Amygdala (tissue), 56 donors: ENCODE data around the gene FANCM.
A peak's percentile ranks its signal among the peaks of the same experiment; 100 is the strongest.

Experiments
- DNase-seq, 56 donors: peaks; one replicate each; lab custom pipeline; 2025; lab: John Stamatoyannopoulos, UW

Gene FANCM, protein sequence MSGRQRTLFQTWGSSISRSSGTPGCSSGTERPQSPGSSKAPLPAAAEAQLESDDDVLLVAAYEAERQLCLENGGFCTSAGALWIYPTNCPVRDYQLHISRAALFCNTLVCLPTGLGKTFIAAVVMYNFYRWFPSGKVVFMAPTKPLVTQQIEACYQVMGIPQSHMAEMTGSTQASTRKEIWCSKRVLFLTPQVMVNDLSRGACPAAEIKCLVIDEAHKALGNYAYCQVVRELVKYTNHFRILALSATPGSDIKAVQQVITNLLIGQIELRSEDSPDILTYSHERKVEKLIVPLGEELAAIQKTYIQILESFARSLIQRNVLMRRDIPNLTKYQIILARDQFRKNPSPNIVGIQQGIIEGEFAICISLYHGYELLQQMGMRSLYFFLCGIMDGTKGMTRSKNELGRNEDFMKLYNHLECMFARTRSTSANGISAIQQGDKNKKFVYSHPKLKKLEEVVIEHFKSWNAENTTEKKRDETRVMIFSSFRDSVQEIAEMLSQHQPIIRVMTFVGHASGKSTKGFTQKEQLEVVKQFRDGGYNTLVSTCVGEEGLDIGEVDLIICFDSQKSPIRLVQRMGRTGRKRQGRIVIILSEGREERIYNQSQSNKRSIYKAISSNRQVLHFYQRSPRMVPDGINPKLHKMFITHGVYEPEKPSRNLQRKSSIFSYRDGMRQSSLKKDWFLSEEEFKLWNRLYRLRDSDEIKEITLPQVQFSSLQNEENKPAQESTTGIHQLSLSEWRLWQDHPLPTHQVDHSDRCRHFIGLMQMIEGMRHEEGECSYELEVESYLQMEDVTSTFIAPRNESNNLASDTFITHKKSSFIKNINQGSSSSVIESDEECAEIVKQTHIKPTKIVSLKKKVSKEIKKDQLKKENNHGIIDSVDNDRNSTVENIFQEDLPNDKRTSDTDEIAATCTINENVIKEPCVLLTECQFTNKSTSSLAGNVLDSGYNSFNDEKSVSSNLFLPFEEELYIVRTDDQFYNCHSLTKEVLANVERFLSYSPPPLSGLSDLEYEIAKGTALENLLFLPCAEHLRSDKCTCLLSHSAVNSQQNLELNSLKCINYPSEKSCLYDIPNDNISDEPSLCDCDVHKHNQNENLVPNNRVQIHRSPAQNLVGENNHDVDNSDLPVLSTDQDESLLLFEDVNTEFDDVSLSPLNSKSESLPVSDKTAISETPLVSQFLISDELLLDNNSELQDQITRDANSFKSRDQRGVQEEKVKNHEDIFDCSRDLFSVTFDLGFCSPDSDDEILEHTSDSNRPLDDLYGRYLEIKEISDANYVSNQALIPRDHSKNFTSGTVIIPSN (N-terminal part only)

DNA sequence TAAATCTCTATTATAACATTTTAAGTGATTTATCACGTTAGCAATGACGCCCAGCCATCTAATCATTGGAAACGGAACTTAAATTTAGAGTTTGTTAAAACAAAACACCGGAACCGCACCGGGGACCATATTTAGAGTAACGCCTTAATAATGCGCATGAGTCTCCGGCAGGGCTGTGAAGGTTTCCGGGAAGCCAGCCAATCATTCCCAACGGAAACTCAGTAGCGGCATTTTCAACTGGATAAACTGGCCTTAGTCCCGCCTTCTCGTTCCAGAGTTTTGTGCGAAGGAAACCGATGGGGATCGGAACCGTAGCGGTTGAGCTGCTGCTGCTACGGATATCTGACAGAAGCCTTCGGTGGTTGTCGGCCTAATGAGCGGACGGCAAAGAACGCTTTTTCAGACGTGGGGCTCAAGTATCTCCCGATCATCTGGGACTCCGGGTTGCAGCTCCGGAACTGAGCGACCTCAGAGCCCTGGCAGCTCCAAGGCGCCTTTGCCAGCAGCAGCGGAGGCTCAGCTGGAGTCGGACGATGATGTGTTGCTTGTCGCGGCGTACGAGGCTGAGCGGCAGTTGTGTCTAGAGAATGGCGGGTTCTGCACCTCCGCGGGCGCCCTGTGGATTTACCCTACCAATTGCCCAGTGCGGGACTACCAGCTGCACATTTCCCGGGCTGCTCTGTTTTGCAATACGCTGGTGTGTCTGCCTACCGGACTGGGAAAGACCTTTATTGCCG is at the start of gene FANCM:
FANCM (plus strand) TSS at position 272 of the 737 bp plus-strand sequence; CDS start at position 374, 102 bp downstream.
- peak; percentile 49 to 97 (median 83) for DNase-seq

DNA sequence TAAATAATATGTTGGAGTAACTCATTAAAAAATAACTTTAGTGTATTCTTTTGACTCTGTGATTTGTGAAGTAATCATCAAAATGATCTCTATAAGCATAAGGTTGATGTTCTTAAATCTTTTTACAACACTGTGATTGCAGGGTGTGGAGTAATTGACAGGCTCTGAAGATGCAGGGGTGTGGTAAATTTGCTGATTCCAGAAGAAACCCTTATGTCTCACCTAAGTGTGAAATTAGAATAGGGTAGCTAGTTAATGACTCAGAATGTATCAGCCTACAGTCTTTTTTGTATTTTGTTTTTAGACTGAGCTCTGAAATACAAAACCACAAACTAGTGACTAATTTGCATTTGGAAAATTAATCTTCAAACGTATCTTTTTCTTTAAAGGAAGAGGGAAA is 45.9 kb upstream of the FANCM start:
- no peak for DNase-seq

DNA sequence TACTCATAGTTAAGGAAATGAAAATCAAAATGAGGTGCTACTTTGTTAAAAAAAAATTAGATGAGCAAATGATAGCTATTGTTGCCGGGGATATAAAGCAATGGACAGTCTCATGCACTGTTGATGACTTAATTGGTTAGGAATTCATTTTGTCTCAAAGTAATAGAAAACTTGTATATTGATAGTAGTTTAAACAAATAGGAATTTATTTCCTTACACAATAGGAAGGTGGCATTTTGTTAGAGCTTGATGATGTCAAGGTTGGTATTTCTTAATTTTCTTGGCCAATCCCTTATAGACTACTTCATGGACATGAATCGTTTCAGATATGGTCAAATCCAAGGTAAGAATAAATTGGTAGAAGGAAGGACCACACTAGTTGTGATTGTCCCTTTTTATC is 44.0 kb upstream of the FANCM start:
- no peak for DNase-seq

DNA sequence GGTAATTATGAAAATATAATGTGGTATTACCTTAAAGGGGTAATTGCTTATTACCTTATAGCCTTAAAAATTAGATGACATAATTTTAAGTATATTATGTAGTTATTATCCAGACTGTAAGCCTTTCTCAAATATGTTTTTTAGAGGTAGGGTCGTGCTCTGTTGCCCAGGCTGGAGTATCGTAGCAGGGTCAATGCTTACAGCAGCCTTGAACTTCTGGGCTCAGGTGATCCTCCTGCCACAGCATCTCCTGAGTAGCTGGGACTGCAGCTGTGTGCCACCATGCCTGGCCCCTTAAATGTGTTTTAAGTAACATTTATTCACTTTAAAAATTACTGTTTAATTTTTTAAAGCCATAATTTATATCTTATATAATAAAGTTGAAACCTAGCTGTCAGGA is 41.5 kb upstream of the FANCM start:
- DNase-seq: no peak

GRCh38 chr14:45095143-45095542 is 40.6 kb upstream of the FANCM start:
- no peak for DNase-seq

GRCh38 chr14:45096218-45096617 is 39.5 kb upstream of the FANCM start:
- DNase-seq: no peak

DNA sequence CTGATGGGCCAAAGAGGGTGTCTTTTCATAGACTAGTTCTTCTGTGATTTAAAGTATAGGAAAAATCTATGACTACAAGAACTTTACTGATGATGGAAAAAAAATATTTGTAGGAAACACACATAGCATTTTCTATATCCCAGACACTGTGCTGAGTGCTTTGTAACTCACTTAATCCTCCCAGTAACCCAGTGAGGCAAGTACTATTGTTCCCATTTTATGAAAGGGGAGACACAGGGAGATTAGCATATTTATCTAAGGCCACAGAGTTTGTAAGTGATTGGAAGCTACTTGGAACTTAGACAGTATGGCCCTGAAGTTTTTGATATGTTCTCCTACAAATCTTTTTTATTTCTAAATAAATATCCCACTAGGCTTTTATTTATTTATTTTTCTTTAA is 31.9 kb upstream of the FANCM start:
- DNase-seq: no peak

- DNase-seq: no peak
Observed at GRCh38 chr14:45104561-45104960, 31.2 kb upstream of the FANCM start.

DNA sequence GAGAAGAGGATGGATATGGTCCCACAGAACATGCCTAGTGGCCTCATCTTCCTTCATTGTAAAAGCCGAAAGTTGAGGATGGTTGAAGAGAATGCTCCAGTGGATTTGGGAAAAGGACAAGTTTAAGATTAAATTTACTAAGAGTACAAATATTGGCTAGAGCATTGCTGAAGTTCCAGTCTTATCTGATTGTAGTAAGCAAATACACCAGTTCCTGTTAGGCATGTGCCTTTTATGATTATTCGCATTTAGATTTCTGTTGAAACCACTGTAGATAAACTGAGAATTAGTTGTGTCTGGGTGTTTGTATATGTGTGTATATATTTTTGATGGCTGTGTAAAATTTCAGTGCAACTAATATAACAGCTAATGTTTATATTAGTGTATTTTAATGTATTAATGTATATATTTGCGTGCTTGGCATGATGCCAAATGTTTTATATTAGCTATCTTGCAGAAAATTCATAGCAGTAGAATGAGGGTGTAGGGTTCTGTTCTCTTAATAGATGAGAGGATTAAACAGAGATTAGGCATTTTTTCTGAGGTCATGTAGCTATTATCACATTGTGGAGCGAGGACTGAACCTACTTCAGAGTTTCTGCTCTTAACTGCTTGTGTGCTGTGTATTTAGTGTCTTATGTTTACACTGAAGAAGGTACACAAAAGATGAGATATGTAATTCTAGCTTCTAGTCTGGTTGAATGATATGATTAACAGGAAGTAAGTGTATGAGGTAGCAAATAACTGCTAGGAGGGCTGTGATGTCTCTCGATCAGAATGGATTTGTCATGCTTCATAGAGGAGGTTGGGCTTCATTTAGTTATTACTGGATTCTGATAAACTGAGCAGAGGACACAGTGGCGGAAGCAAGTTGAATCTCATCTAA is 22.6 kb upstream of the FANCM start:
- DNase-seq: no peak

- no peak for DNase-seq
Observed at GRCh38 chr14:45114327-45114726, 21.4 kb upstream of the FANCM start.

DNA sequence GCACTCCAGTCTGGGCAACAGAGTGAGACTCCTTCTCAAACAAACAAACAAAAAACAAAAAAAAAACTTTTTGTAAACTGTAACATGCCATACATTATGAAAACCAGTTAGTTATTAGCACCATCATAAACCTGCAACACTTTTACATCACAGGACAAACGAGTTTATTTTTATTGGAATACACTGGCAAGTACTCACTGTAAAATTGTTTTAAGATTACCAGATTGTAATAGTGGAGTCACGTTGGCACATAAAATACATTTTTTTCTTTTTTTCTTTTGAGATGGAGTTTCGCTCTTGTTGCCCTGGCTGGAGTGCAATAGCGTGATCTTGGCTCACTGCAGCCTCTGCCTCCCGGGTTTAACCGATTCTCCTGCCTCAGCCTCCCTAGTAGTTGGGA is 17.1 kb upstream of the FANCM start:
- DNase-seq: no peak

- no peak for DNase-seq
Observed at GRCh38 chr14:45120096-45120495, 15.6 kb upstream of the FANCM start.

- no peak for DNase-seq
Observed at GRCh38 chr14:45123271-45123670, 12.5 kb upstream of the FANCM start.

DNA sequence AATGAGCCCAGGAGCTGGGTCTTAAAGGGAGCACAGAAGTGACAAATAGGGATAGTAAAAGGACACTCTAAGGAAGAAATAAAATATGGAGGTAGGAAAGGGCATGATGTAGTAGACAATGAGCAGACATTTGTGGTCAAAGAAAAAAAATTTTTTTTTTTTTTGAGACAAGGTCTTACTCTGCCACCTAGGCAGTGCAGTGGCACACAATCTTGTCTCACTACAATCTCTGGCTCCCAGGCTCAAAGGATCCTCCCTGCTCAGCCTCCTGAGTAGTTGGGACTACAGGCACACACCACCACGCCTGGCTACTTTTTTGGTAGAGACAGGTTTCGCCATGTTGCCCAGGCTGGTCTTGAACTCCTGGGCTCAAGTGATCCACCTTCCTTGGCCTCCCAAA is 10.0 kb upstream of the FANCM start:
- no peak for DNase-seq

DNA sequence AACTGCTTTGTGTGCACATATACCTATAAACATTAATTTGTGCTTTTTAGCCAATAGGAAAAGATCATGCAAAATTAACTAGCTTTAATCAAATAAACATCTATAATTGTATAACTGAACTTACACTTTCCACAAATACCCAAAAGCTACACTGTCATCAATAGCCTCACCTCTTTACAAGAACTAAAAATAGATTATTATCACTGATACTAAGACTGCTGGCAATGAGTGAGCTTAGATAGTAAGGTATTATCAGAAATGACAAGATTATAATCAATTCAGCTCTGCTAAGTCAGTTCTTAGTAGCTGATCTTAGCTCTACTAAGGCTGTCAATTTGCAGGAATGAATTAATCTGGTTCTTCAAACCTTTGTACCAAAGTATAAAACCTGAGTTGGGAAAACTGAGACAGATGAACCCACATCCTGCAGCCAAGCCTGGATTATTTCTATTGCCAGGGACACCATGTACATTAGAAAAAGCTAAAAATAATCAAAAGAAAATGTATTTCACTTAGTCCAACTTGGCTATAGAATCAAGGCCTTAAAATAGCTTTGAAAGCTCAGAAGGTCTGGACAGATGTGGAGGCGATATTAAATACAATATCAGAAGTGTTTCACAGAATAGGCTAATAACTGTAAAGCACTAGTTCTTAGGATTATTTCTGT is 6.6 kb upstream of the FANCM start:
- DNase-seq: no peak

GRCh38 chr14:45133683-45134050 is 2.1 kb upstream of the FANCM start:
- DNase-seq: no peak

GRCh38 chr14:45134051-45134958 is 1.4 kb upstream of the FANCM start, which contains the start of gene FKBP3:
FKBP3 (minus strand) TSS chr14:45134481; CDS start chr14:45134456, 25 bp downstream.
- DNase-seq: peak; percentile 72 to 99 (median 95)
